GM10266 (cell line): ENCODE measurements around the gene DIRAS2.

Experiments
- DNase-seq: peaks from one replicate; pipeline ENCODE4 v3.0.0; 2012; ENCODE audit errors: extremely low spot score
- CTCF ChIP-seq: IDR thresholded peaks from 2 replicates; pipeline ENCODE4 v1.5.1; 2012; ENCODE audit warnings: mild to moderate bottlenecking, low read depth; ENCODE audit not compliant: control insufficient read depth, insufficient read depth; ENCODE audit errors: missing control alignments

Gene DIRAS2

GRCh38 chr9:90642570-90643539 lies at the start of gene DIRAS2:
Gene DIRAS2 (minus strand): TSS chr9:90642824. CDS start chr9:90613827, 28,997 bp downstream.
- DNase-seq, result no peak
- TF ChIP-seq CTCF, result no peak

- DNase-seq, result no peak
- TF ChIP-seq CTCF, result no peak
Observed at GRCh38 chr9:90684736-90685135, 42.1 kb upstream of the DIRAS2 start.

- TF ChIP-seq CTCF, result no peak
Observed at GRCh38 chr9:90684106-90684505, 41.5 kb upstream of the DIRAS2 start.

GRCh38 chr9:90680534-90680933 lies 37.9 kb upstream of the DIRAS2 start:
- no peak for TF ChIP-seq CTCF
- DNase-seq, result no peak

More at GRCh38 chr9:90684106-90684505, 41.5 kb upstream of the DIRAS2 start:
- no peak for DNase-seq

GRCh38 chr9:90665072-90665471 lies 22.4 kb upstream of the DIRAS2 start:
- DNase-seq, result no peak
- TF ChIP-seq CTCF, result no peak

- no peak for DNase-seq
- TF ChIP-seq CTCF, result no peak
Observed at GRCh38 chr9:90659650-90660364, 17.2 kb upstream of the DIRAS2 start.
